MM.1S (cell line): ENCODE data around the gene NCAPG.
A peak's percentile ranks its signal among the peaks of the same experiment; 100 is the strongest.

Experiments
- DNase-seq: peaks from one replicate; pipeline ENCODE4 v3.0.0-alpha.2; 2015
- H2AFZ ChIP-seq: fragments of 300-600 bp; sonication (generic); 2 replicates; pipeline ENCODE4 v1.6.0; 2016; ENCODE audit warnings: antibody characterized with exemption, low read length
- H3F3A ChIP-seq: fragments of 300-600 bp; sonication (generic); 2 replicates; pipeline ENCODE4 v1.6.1; 2016; ENCODE audit warnings: mild to moderate bottlenecking, antibody characterized with exemption, low read length, moderate library complexity, mixed read lengths; ENCODE audit not compliant: insufficient read depth
- H3K27ac ChIP-seq: fragments of 300-600 bp; sonication (generic); 2 replicates; pipeline ENCODE4 v1.5.1; 2016; ENCODE audit warnings: mild to moderate bottlenecking, low read length
- H3K27me3 ChIP-seq: fragments of 300-600 bp; sonication (generic); replicated peaks from 2 replicates; pipeline ENCODE4 v1.6.0; 2016; ENCODE audit warnings: low read length; ENCODE audit not compliant: insufficient read depth
- H3K36me3 ChIP-seq: fragments of 300-600 bp; sonication (generic); replicated peaks from 2 replicates; pipeline ENCODE4 v1.6.1; 2016; ENCODE audit warnings: mild to moderate bottlenecking, low read length, mixed read lengths; ENCODE audit not compliant: insufficient read depth
- H3K4me1 ChIP-seq: fragments of 300-600 bp; sonication (generic); 2 replicates; pipeline ENCODE4 v1.6.1; 2016; ENCODE audit warnings: low read length, mixed read lengths
- H3K4me2 ChIP-seq: fragments of 300-600 bp; sonication (generic); 2 replicates; pipeline ENCODE4 v1.6.0; 2016; ENCODE audit warnings: low read depth, low read length
- H3K4me3 ChIP-seq: fragments of 300-600 bp; sonication (generic); 2 replicates; pipeline ENCODE4 v1.5.1; 2016; ENCODE audit warnings: low read length, mixed read lengths
- H3K79me2 ChIP-seq: fragments of 300-600 bp; sonication (generic); 2 replicates; pipeline ENCODE4 v1.6.1; 2016; ENCODE audit warnings: mixed run types, low read length, mixed read lengths
- H3K9ac ChIP-seq: fragments of 300-600 bp; sonication (generic); 2 replicates; pipeline ENCODE4 v1.6.1; 2016; ENCODE audit warnings: low read length, mixed read lengths
- H3K9me2 ChIP-seq: fragments of 300-600 bp; sonication (generic); replicated peaks from 2 replicates; pipeline ENCODE4 v1.6.1; 2016; ENCODE audit warnings: mild to moderate bottlenecking, low read length, mixed read lengths; ENCODE audit not compliant: insufficient read depth
- H3K9me3 ChIP-seq: fragments of 300-600 bp; sonication (generic); replicated peaks from 2 replicates; pipeline ENCODE4 v1.6.1; 2016; ENCODE audit warnings: mild to moderate bottlenecking, low read length, mixed read lengths; ENCODE audit not compliant: insufficient read depth
- H4K20me1 ChIP-seq: fragments of 300-600 bp; sonication (generic); 2 replicates; pipeline ENCODE4 v1.6.1; 2016; ENCODE audit warnings: mild to moderate bottlenecking, low read length, moderate library complexity, mixed read lengths; ENCODE audit not compliant: insufficient read depth
- EZH2 ChIP-seq: fragments of 300-600 bp; sonication (generic); optimal IDR thresholded peaks from 2 replicates; pipeline ENCODE3; 2017; ENCODE audit warnings: low read depth, mild to moderate bottlenecking, antibody characterized with exemption, low read length, mixed read lengths
- EZH2phosphoT487 ChIP-seq: fragments of 300-600 bp; sonication (generic); IDR thresholded peaks from 2 replicates; pipeline ENCODE4 v1.6.1; 2018; ENCODE audit warnings: antibody characterized with exemption, low read length
- TF ChIP-seq, protein P1 (sequence below): fragments of 300-600 bp; sonication (generic); IDR thresholded peaks from 2 replicates; pipeline ENCODE4 v1.5.1; 2016; ENCODE audit warnings: antibody characterized with exemption, low read length, mixed read lengths

NCAPG gene

DNA sequence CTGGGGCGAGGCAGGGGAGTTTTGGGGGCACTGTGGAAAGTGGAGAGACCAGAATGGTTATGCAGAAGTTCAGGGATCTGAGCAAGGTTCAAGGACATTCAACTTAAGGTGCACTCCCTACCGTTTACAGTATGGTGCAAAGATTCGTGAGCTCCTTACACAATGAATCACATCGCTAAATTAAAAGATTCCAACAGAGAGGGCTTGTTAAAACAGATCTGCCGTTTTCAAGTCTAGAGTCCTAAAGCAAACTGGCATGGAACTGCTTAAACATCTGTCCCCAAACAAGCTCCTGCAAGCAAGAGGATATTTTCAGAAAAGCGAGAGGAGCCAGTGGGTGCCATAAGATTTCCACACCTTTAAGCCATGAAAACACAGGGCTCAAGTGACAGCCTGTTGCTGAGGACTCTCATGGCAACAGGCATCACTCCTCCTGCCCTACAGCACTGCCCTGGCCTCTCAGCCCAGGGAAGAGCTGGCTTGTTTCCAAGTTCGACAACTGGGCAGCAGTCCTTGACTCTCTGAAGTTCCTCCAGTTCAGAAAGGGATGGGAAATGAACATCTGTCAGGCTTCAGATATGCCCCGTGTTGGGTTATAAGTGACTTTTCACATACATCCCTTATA is 39.4 kb upstream of the NCAPG start:
- Histone ChIP-seq H3K27ac (no peak overlapping the region), H3K36me3 (no peaks in the 10 kb centered on the region), H3K9me3 (no peaks in the 10 kb centered on the region), H4K20me1 (no peaks in the 10 kb centered on the region), H3K4me2 (no peak overlapping the region), H3K4me3 (no peak overlapping the region), H3F3A (peaks cover 7% of the 10 kb centered on the region; the same call in 1 of the 2 replicates), H3K27me3 (no peaks in the 10 kb centered on the region), H3K9ac (no peak overlapping the region), H3K9me2 (no peaks in the 10 kb centered on the region), H3K4me1 (peaks cover 10% of the 10 kb centered on the region; the same call in 1 of the 2 replicates), H2AFZ (no peak overlapping the region), H3K79me2 (no peaks in the 10 kb centered on the region)
- no peak for DNase-seq
- TF ChIP-seq, protein P1, sequence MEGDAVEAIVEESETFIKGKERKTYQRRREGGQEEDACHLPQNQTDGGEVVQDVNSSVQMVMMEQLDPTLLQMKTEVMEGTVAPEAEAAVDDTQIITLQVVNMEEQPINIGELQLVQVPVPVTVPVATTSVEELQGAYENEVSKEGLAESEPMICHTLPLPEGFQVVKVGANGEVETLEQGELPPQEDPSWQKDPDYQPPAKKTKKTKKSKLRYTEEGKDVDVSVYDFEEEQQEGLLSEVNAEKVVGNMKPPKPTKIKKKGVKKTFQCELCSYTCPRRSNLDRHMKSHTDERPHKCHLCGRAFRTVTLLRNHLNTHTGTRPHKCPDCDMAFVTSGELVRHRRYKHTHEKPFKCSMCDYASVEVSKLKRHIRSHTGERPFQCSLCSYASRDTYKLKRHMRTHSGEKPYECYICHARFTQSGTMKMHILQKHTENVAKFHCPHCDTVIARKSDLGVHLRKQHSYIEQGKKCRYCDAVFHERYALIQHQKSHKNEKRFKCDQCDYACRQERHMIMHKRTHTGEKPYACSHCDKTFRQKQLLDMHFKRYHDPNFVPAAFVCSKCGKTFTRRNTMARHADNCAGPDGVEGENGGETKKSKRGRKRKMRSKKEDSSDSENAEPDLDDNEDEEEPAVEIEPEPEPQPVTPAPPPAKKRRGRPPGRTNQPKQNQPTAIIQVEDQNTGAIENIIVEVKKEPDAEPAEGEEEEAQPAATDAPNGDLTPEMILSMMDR, result no peak
- TF ChIP-seq EZH2, result no peak
- no peak for TF ChIP-seq EZH2phosphoT487

DNA sequence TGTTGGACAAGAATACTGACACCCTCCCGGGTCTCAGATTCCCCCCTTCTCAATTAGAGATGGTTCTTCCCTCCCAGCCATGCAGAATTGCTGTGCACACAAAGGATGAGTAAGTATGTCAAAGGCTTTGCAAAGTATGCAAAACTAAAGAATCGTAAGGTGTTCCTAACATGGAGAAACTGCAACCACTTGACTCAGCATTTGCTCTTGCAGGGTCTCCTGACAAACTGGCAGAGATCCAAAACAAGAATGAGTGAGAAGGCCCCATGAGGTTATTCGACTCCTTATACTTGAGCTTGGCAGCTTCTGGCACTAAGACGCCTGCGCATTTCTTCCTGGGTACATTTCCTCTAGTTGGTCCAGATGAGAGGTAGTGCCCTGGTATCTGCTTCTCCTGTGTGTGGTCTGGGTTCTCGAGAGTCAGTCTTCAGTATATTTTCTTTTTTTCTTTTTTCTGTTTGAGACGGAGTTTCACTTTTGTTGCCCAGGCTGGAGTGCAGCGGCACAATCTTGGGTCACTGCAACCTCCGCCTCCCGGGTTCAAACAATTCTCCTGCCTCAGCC is 37.6 kb upstream of the NCAPG start:
- TF ChIP-seq EZH2 (no peak), EZH2phosphoT487 (no peak)
- TF ChIP-seq, protein P1, result no peak
- Histone ChIP-seq H3K9me2 (no peaks in the 10 kb centered on the region), H3K27ac (peak overlapping the region; percentile 16; the same call in 1 of the 2 replicates), H3K9ac (no peak overlapping the region), H3K4me2 (peak overlapping the region; percentile 57), H3K36me3 (no peaks in the 10 kb centered on the region), H2AFZ (peak overlapping the region; percentile 53), H3K27me3 (no peaks in the 10 kb centered on the region), H3K79me2 (no peaks in the 10 kb centered on the region), H4K20me1 (no peaks in the 10 kb centered on the region), H3F3A (peaks cover 7% of the 10 kb centered on the region; the same call in 1 of the 2 replicates), H3K9me3 (no peaks in the 10 kb centered on the region), H3K4me1 (peaks cover 10% of the 10 kb centered on the region; the same call in 1 of the 2 replicates), H3K4me3 (peak overlapping the region; percentile 38)
- DNase-seq, result peak; percentile 71

DNA sequence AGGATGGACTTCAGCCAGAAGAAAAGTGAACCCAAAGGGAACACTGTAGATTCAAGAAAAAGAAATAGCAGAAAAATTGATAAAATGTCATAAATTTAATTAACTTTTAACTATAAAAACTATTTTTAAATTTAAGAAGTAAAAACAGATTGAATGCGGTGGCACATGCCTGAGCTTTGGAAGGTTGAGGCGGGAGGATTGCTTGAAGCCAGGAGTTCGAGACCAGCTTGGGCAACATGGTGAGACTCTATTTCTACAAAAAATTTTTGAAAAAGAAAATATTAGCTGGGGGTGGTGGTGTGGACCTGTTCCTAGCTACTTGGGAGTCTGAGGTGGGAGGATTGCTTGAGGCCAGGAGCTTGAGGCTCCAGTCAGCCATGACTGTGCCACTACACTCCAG is 32.3 kb upstream of the NCAPG start:
- Histone ChIP-seq H3K9me3 (no peaks in the 10 kb centered on the region), H3K36me3 (no peaks in the 10 kb centered on the region), H3K79me2 (no peaks in the 10 kb centered on the region), H3K27me3 (no peaks in the 10 kb centered on the region), H3K4me2 (no peak overlapping the region), H3K4me3 (no peak overlapping the region), H3F3A (no peaks in the 10 kb centered on the region), H3K9me2 (no peaks in the 10 kb centered on the region), H2AFZ (no peak overlapping the region), H3K9ac (no peak overlapping the region), H4K20me1 (no peaks in the 10 kb centered on the region), H3K27ac (no peak overlapping the region), H3K4me1 (no peaks in the 10 kb centered on the region)
- no peak for TF ChIP-seq EZH2phosphoT487
- TF ChIP-seq, protein P1, result no peak
- no peak for TF ChIP-seq EZH2
- no peak for DNase-seq
